HepG2 (cell line): ENCODE data around the gene CCL18. TPM values are rescaled to one million over a fixed set of nuclear protein-coding genes. Genes with fewer than 3 reads are reported as not detected.

Experiments used
- ATAC-seq: fragments of 200-7000 bp; cut with Tn5 transposase; 3 replicates; pipeline ENCODE4 v1.9.1; 2020; ENCODE audit warnings: mild to moderate bottlenecking, moderate library complexity
- BruUV-seq: library from RNA; stranded (reverse); fragments of 400-500 nt; replicated peaks from 2 replicates; lab custom pipeline; 2021; lab: Mats Ljungman, UMichigan
- CTCF ChIA-PET: fragments of 300-600 bp; formaldehyde crosslinking; extraction: SDS; loops from one replicate; lab custom pipeline; 2021; ENCODE audit warnings: low total read pairs, inconsistent platforms, low intra/inter-chr PET ratio; lab: Yijun Ruan, JAX
- POLR2A ChIA-PET: fragments of 350-600 bp; sonication (Branson Sonifier 250); formaldehyde crosslinking; loops from one replicate; lab custom pipeline; 2020; ENCODE audit warnings: antibody characterized with exemption, inconsistent platforms; lab: Yijun Ruan, JAX
- DNase-seq: peaks from one replicate; pipeline ENCODE4 v3.0.0-alpha.2; 2015; ENCODE audit warnings: low spot score
- FAIRE-seq: peaks from 3 replicates; lab custom pipeline; 2011; peaks lifted over from hg19 to GRCh38; lab: Jason Lieb, UNC
- H2AFZ ChIP-seq: one replicate; pipeline ENCODE4 v1.6.1; 2011; ENCODE audit warnings: low read length, inconsistent platforms
- H3K27ac ChIP-seq: fragments of 300-600 bp; 3 replicates; pipeline ENCODE4 v1.8.0; 2011; ENCODE audit warnings: mixed run types, mild to moderate bottlenecking, mixed read lengths, low read length, inconsistent platforms; ENCODE audit not compliant: insufficient read depth; ENCODE audit errors: extremely low read length
- H3K27me3 ChIP-seq, 2 experiments: fragments of 200-600 bp in 1 of 2; 2 replicates in 1 of 2; 3 replicates in 1 of 2; pipeline versions ENCODE4 v1.6.0 to v1.8.0; 2011; ENCODE audit warnings: low read length in 2 of 2, mild to moderate bottlenecking in 2 of 2, moderate library complexity in 2 of 2, inconsistent platforms in 1 of 2; ENCODE audit not compliant: insufficient read depth in 2 of 2, control insufficient read depth in 1 of 2
- H3K36me3 ChIP-seq, 2 experiments: fragments of 200-600 bp in 1 of 2; replicated peaks in 1 of 2; 2 replicates in 1 of 2; 3 replicates in 1 of 2; pipeline versions ENCODE4 v1.5.1 to v1.8.0; 2011; ENCODE audit warnings: low read length in 2 of 2, inconsistent platforms in 1 of 2; ENCODE audit not compliant: insufficient read depth in 2 of 2, control insufficient read depth in 1 of 2
- H3K4me1 ChIP-seq: 2 replicates; pipeline ENCODE4 v1.5.1; 2012; ENCODE audit warnings: low read length, inconsistent platforms; ENCODE audit not compliant: insufficient read depth
- H3K4me2 ChIP-seq: 2 replicates; pipeline ENCODE4 v1.6.0; 2011; ENCODE audit warnings: low read depth, low read length, inconsistent platforms
- H3K4me3 ChIP-seq, 3 experiments: fragments of 200-600 bp in 1 of 3; sonication (generic), shearing (Covaris generic) in 1 of 3; replicated peaks in 1 of 3; 2 replicates each; pipeline ENCODE4 v1.5.1; 2011 to 2016; ENCODE audit warnings: low read length in 3 of 3, inconsistent platforms in 2 of 3, low read depth in 2 of 3, mild to moderate bottlenecking in 2 of 3, control low read depth in 1 of 3, mixed read lengths in 1 of 3; ENCODE audit not compliant: insufficient read depth in 1 of 3
- H3K79me2 ChIP-seq: one replicate; pipeline ENCODE4 v1.6.1; 2011; ENCODE audit warnings: low read length, inconsistent platforms; ENCODE audit not compliant: insufficient read depth
- H3K9ac ChIP-seq: 2 replicates; pipeline ENCODE4 v1.6.0; 2011; ENCODE audit warnings: mild to moderate bottlenecking, low read depth, low read length, inconsistent platforms; ENCODE audit not compliant: insufficient read depth
- H3K9me3 ChIP-seq: 2 replicates; pipeline ENCODE4 v1.5.1; 2012; ENCODE audit warnings: mild to moderate bottlenecking, low read length
- H4K20me1 ChIP-seq: 2 replicates; pipeline ENCODE4 v1.6.0; 2011; ENCODE audit warnings: inconsistent platforms, mild to moderate bottlenecking, low read length, moderate library complexity; ENCODE audit not compliant: insufficient read depth
- FOXO1 ChIP-seq: sonication (generic); formaldehyde crosslinking; IDR thresholded peaks from 2 replicates; pipeline ENCODE4 v1.4.0; 2020; ENCODE audit warnings: missing genetic modification reagents
- MYNN ChIP-seq: sonication (generic); formaldehyde crosslinking; IDR thresholded peaks from 2 replicates; pipeline ENCODE4 v1.4.0; 2020; ENCODE audit warnings: mild to moderate bottlenecking, low read depth, missing genetic modification reagents
- RAD51 ChIP-seq: fragments of 450-650 bp; IDR thresholded peaks from 2 replicates; pipeline ENCODE4 v1.6.1; 2016; ENCODE audit warnings: borderline replicate concordance
- RFX5 ChIP-seq: IDR thresholded peaks from 2 replicates; pipeline ENCODE4 v1.6.1; 2011; ENCODE audit warnings: low read depth, low read length, improper control_type of control experiment
- ZBTB20 ChIP-seq: sonication (generic); formaldehyde crosslinking; IDR thresholded peaks from 2 replicates; pipeline ENCODE4 v1.8.1; 2023; ENCODE audit warnings: missing genetic modification reagents, low read depth, mild to moderate bottlenecking, borderline replicate concordance
- ZNF563 ChIP-seq: sonication (generic); formaldehyde crosslinking; IDR thresholded peaks from 2 replicates; pipeline ENCODE4 v1.8.0; 2022; ENCODE audit warnings: mild to moderate bottlenecking, moderate library complexity, missing genetic modification reagents
- WGBS: methylation state at CpG from one replicate; pipeline ENCODE4 v1.1.6; 2017; ENCODE audit warnings: low lambda C conversion rate; 5-methylcytosine and 5-hydroxymethylcytosine counted together
- in situ Hi-C: cut with HindIII; loops from 2 replicates; pipeline ENCODE4 v1.10.0; 2017; ENCODE audit warnings: low pct_unique_long_range_greater_than_20kb; ENCODE audit not compliant: extremely low pct_ligation_motif_present
- intact Hi-C: fragments of 100-400 bp; cut with micrococcal nuclease; formaldehyde crosslinking; loops from one replicate; pipeline ENCODE4 v1.10.0; 2022; ENCODE audit not compliant: unreplicated experiment
- polyA plus RNA-seq, 8 experiments: library from polyadenylated mRNA; depleted of rRNA in 3 of 8; stranded (reverse) in 7 of 8; unstranded in 1 of 8; fragments of >200 nt; fragmentation: Illumina TruSeq in 4 of 8; extraction: Trizol in 4 of 8; gene quantifications; 2 replicates each; pipeline versions ENCODE4 v1.2.1 to v1.2.3, GENCODE V29; 2011 to 2016; ENCODE audit warnings: low read depth in 4 of 8, missing spikeins in 1 of 8, mixed read lengths in 1 of 8; ENCODE audit not compliant: insufficient read depth in 1 of 8
- total RNA-seq, 5 experiments: library from RNA; depleted of rRNA; stranded (reverse); fragments of >200 nt; fragmentation: Illumina TruSeq; extraction: Trizol; gene quantifications; 2 replicates each; pipeline ENCODE4 v1.2.3, GENCODE V29; 2016; ENCODE audit warnings: low read depth in 1 of 5
- TF ChIP-seq, protein P1 (sequence below): sonication (generic); formaldehyde crosslinking; IDR thresholded peaks from 2 replicates; pipeline ENCODE4 v1.4.0; 2020; ENCODE audit warnings: missing genetic modification reagents, mild to moderate bottlenecking, borderline replicate concordance
- TF ChIP-seq, protein P2 (sequence below): IDR thresholded peaks from 2 replicates; pipeline ENCODE4 v1.6.1; 2016; ENCODE audit warnings: missing genetic modification reagents, missing compliant biosample characterization

Gene CCL18
- total and polyA plus RNA-seq, 2 of the 13 experiments (the other 11 are each of a cell fraction or from before 2014, with no cell fraction given): not detected

DNA sequence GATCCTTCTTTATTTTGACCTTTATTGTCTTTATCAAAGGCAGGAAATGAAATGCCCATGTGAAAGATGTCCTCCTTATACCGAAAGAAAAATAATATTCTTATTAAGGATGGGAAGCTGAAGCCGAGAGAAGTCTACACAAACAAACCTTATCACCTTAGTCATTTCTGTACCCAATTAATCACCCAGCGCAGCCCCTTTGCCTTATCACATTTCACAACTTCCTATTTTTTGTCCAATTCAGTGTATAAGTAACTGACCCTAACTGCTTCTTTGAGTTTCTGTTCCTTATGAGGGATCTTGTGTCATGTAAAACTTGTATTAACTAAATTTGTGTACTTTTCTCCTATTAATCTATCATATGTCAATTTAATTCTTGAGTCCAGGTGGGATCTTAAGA is 29.9 kb upstream of the CCL18 start (continued):
- TF ChIP-seq, protein P1, sequence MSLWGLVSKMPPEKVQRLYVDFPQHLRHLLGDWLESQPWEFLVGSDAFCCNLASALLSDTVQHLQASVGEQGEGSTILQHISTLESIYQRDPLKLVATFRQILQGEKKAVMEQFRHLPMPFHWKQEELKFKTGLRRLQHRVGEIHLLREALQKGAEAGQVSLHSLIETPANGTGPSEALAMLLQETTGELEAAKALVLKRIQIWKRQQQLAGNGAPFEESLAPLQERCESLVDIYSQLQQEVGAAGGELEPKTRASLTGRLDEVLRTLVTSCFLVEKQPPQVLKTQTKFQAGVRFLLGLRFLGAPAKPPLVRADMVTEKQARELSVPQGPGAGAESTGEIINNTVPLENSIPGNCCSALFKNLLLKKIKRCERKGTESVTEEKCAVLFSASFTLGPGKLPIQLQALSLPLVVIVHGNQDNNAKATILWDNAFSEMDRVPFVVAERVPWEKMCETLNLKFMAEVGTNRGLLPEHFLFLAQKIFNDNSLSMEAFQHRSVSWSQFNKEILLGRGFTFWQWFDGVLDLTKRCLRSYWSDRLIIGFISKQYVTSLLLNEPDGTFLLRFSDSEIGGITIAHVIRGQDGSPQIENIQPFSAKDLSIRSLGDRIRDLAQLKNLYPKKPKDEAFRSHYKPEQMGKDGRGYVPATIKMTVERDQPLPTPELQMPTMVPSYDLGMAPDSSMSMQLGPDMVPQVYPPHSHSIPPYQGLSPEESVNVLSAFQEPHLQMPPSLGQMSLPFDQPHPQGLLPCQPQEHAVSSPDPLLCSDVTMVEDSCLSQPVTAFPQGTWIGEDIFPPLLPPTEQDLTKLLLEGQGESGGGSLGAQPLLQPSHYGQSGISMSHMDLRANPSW (CRISPR knock-in tag): no peak
- TF ChIP-seq ZNF563 (CRISPR knock-in tag) (no peak), RFX5 (no peak)

DNA sequence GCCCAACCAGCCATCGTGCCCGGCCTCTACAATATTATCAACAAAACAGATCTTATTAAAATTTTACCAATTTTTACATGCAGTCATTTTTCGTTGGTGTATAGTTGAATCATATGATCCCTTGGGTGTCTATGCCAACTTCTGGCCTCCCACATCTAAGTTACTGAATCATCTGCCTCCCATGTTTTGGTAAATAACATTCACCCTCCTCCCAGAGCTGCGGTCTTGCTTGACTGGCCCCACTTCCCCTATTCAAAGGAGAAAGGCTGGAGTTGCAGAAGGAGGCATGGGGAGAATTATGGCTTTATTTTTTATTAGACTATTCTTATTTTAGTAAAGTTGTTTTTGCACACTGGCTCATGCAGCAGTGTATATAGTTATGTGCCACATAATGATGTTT is 27.8 kb upstream of the CCL18 start:
- H3K9me3 ChIP-seq: no peaks in the 10 kb centered on the region
- intact Hi-C loops: no loop called here
- no peak for ATAC-seq
- no peak for FAIRE-seq
- no TSS peak for BruUV-seq
- TF ChIP-seq, protein P2, sequence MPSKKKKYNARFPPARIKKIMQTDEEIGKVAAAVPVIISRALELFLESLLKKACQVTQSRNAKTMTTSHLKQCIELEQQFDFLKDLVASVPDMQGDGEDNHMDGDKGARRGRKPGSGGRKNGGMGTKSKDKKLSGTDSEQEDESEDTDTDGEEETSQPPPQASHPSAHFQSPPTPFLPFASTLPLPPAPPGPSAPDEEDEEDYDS (CRISPR knock-in tag): no peak
- TF ChIP-seq RAD51: no peak
- TF ChIP-seq ZBTB20 (CRISPR knock-in tag): no peak
- no peak for TF ChIP-seq FOXO1 (CRISPR knock-in tag)
- TF ChIP-seq MYNN (CRISPR knock-in tag): no peak
- H3K4me1 ChIP-seq: no peaks in the 10 kb centered on the region
- H3K4me3 ChIP-seq: no peak overlapping the region
- no peaks in the 10 kb centered on the region for H4K20me1 ChIP-seq
- H3K9ac ChIP-seq: no peak overlapping the region
- no peaks in the 10 kb centered on the region for H3K79me2 ChIP-seq
- H3K36me3 ChIP-seq: no peaks in the 10 kb centered on the region
- CTCF ChIA-PET: no interaction called here
- H3K27ac ChIP-seq: no peak overlapping the region
- WGBS: 46% methylated on average over 4 of the region's 4 CpGs
- no peak overlapping the region for H2AFZ ChIP-seq
- H3K27me3 ChIP-seq: peaks cover 0 to 4% of the 10 kb centered on the region in 2 experiments; a peak in 1 of 5 replicates
- in situ Hi-C loops: no loop called here
- no peak overlapping the region for H3K4me2 ChIP-seq
- DNase-seq: no peak
- POLR2A ChIA-PET: no interaction called here
